Hematopoietic multipotent progenitor cell treated with erythropoietin and hydrocortisone succinate and interleukin-3 and kit ligand, for 15 days (in vitro differentiated cells): ENCODE measurements around the gene TMEM108.

Experiments
- DNase-seq: peaks from one replicate; pipeline ENCODE4 v3.0.0-alpha.2; 2015; ENCODE audit warnings: low spot score

TMEM108 gene

GRCh38 chr3:133277813-133278212 lies 239.6 kb downstream of the TMEM108 start:
- no peak for DNase-seq

- DNase-seq, result no peak
These were observed 240.3 kb downstream of the TMEM108 start for GRCh38 chr3:133278260-133279043.

- no peak for DNase-seq
These were observed 242.4 kb downstream of the TMEM108 start for GRCh38 chr3:133280586-133280985.

GRCh38 chr3:133282236-133282635 lies 244.0 kb downstream of the TMEM108 start:
- no peak for DNase-seq

- DNase-seq, result no peak
These were observed 246.0 kb downstream of the TMEM108 start for GRCh38 chr3:133283958-133284807.

- DNase-seq, result no peak
These were observed 251.1 kb downstream of the TMEM108 start for GRCh38 chr3:133289322-133289721.

GRCh38 chr3:133292296-133292695 lies 254.1 kb downstream of the TMEM108 start:
- no peak for DNase-seq

- no peak for DNase-seq
These were observed 255.4 kb downstream of the TMEM108 start for GRCh38 chr3:133293397-133294110.

GRCh38 chr3:133294253-133294652 lies 256.1 kb downstream of the TMEM108 start:
- no peak for DNase-seq

- DNase-seq, result no peak
These were observed 257.2 kb downstream of the TMEM108 start for GRCh38 chr3:133295199-133295901.

- DNase-seq, result no peak
These were observed 258.0 kb downstream of the TMEM108 start for GRCh38 chr3:133295944-133296917.

- DNase-seq, result no peak
These were observed 258.8 kb downstream of the TMEM108 start for GRCh38 chr3:133296981-133297380.

GRCh38 chr3:133300102-133300501 lies 261.9 kb downstream of the TMEM108 start:
- DNase-seq, result no peak

GRCh38 chr3:133301194-133301593 lies 263.0 kb downstream of the TMEM108 start:
- DNase-seq, result no peak

- DNase-seq, result no peak
These were observed 263.5 kb downstream of the TMEM108 start for GRCh38 chr3:133301731-133302130.

- DNase-seq, result no peak
These were observed 265.2 kb downstream of the TMEM108 start for GRCh38 chr3:133303430-133303829.

- no peak for DNase-seq
These were observed 279.7 kb downstream of the TMEM108 start for GRCh38 chr3:133317866-133318265.

GRCh38 chr3:133328373-133328772 lies 290.2 kb downstream of the TMEM108 start:
- DNase-seq, result no peak

GRCh38 chr3:133329626-133330025 lies 291.4 kb downstream of the TMEM108 start:
- DNase-seq, result no peak

GRCh38 chr3:133330065-133330464 lies 291.9 kb downstream of the TMEM108 start:
- no peak for DNase-seq

GRCh38 chr3:133330522-133330921 lies 292.3 kb downstream of the TMEM108 start:
- DNase-seq, result no peak
